ENCODE data around the gene SLC22A17.

Gene SLC22A17

GRCh38 chr14:23310546-23310945, 42.1 kb downstream of the SLC22A17 start:
- H3K4me3 ChIP-seq (ENCODE audit: low read length) = no peak overlapping the region
- no peak for TF ChIP-seq CTCF (conservative IDR thresholded peaks at IDR 0.05; ENCODE audit: low read length)

GRCh38 chr14:23308721-23309445, 43.8 kb downstream of the SLC22A17 start:
- DNase-seq (ENCODE audit: low read depth) = no peak

More at GRCh38 chr14:23310546-23310945, 42.1 kb downstream of the SLC22A17 start:
- DNase-seq (ENCODE audit: low read depth) = no peak

GRCh38 chr14:23307687-23308644, 44.7 kb downstream of the SLC22A17 start:
- DNase-seq (ENCODE audit: low read depth) = no peak
- H3K4me3 ChIP-seq (ENCODE audit: low read length) = peak overlapping the region; percentile 95
- no peak for TF ChIP-seq CTCF (conservative IDR thresholded peaks at IDR 0.05; ENCODE audit: low read length)

More at GRCh38 chr14:23308721-23309445, 43.8 kb downstream of the SLC22A17 start:
- H3K4me3 ChIP-seq (ENCODE audit: low read length) = peak overlapping the region; percentile 95
- no peak for TF ChIP-seq CTCF (conservative IDR thresholded peaks at IDR 0.05; ENCODE audit: low read length)

GRCh38 chr14:23307146-23307530, 45.5 kb downstream of the SLC22A17 start:
- H3K4me3 ChIP-seq (ENCODE audit: low read length) = peak overlapping the region; percentile 95
- no peak for DNase-seq (ENCODE audit: low read depth)

GRCh38 chr14:23306412-23307145, 46.1 kb downstream of the SLC22A17 start, which contains the start of gene BCL2L2:
TSS of gene BCL2L2 (plus strand) at chr14:23306833. CDS start at chr14:23307768, 935 bp downstream.
- peak within 1 kb of the TSS; percentile 95 for H3K4me3 ChIP-seq (ENCODE audit: low read length)
- peak; percentile 85 for DNase-seq (ENCODE audit: low read depth)
- no peak for TF ChIP-seq CTCF (conservative IDR thresholded peaks at IDR 0.05; ENCODE audit: low read length)

More at GRCh38 chr14:23307146-23307530, 45.5 kb downstream of the SLC22A17 start:
- TF ChIP-seq CTCF (conservative IDR thresholded peaks at IDR 0.05; ENCODE audit: low read length) = no peak

- TF ChIP-seq CTCF (conservative IDR thresholded peaks at IDR 0.05; ENCODE audit: low read length) = no peak
- DNase-seq (ENCODE audit: low read depth) = peak; percentile 36
- H3K4me3 ChIP-seq (ENCODE audit: low read length) = peak within 1 kb of the TSS; percentile 74
Measured at GRCh38 chr14:23302290-23303225, 50.1 kb downstream of the SLC22A17 start, which contains the start of gene PPP1R3E. TSS of gene PPP1R3E (minus strand) at chr14:23302859. CDS start at chr14:23302576, 283 bp downstream.

Measured in AG10803 (cell line).